Neural progenitor cell (in vitro differentiated cells): ENCODE measurements around the gene SULT1A2. TPM values are rescaled to one million over a fixed set of nuclear protein-coding genes. Genes with fewer than 3 reads are reported as not detected.
"Not testable (repeated sequence)": the region's sequence is repeated elsewhere in the genome, so short reads cannot be mapped to it uniquely, and the experiment has no call there.

Experiments used
- DNase-seq: peaks from one replicate; pipeline ENCODE4 v3.0.0-alpha.2; 2016; ENCODE audit warnings: low spot score
- H2AFZ ChIP-seq: fragments of 200-600 bp; sonication (generic); replicated peaks from 2 replicates; pipeline ENCODE4 v1.6.1; 2016; ENCODE audit warnings: antibody characterized with exemption
- H3F3A ChIP-seq: fragments of 200-600 bp; sonication (generic); 2 replicates; pipeline ENCODE4 v1.6.1; 2016; ENCODE audit warnings: antibody characterized with exemption, low read depth
- H3K27ac ChIP-seq: fragments of 200-600 bp; sonication (generic); 2 replicates; pipeline ENCODE4 v1.5.1; 2016; ENCODE audit warnings: mild to moderate bottlenecking
- H3K27me3 ChIP-seq: fragments of 200-600 bp; sonication (generic); 2 replicates; pipeline ENCODE4 v1.6.1; 2016; ENCODE audit warnings: mild to moderate bottlenecking, moderate library complexity
- H3K36me3 ChIP-seq: fragments of 200-600 bp; sonication (generic); 2 replicates; pipeline ENCODE4 v1.5.1; 2016
- H3K4me1 ChIP-seq: fragments of 200-600 bp; sonication (generic); 2 replicates; pipeline ENCODE4 v1.6.1; 2016; ENCODE audit warnings: mixed run types
- H3K4me2 ChIP-seq: fragments of 200-600 bp; sonication (generic); 2 replicates; pipeline ENCODE4 v1.6.1; 2016
- H3K4me3 ChIP-seq: fragments of 200-600 bp; sonication (generic); 2 replicates; pipeline ENCODE4 v1.5.1; 2016
- H3K79me2 ChIP-seq: fragments of 200-600 bp; sonication (generic); 2 replicates; pipeline ENCODE4 v1.6.1; 2016; ENCODE audit warnings: low read depth
- H3K9ac ChIP-seq: fragments of 200-600 bp; sonication (generic); 2 replicates; pipeline ENCODE4 v1.6.1; 2016
- H3K9me3 ChIP-seq: fragments of 200-600 bp; sonication (generic); 2 replicates; pipeline ENCODE4 v1.5.1; 2016; ENCODE audit warnings: low read depth
- H4K20me1 ChIP-seq: fragments of 200-600 bp; sonication (generic); 2 replicates; pipeline ENCODE4 v1.6.1; 2016; ENCODE audit warnings: low read depth
- H3K27ac Mint-ChIP-seq: 3 replicates; pipeline ENCODE4 v1.8.0; 2021; ENCODE audit warnings: mixed read lengths
- H3K27me3 Mint-ChIP-seq: 2 replicates; pipeline ENCODE4 v1.8.0; 2022; ENCODE audit warnings: low read depth, mild to moderate bottlenecking, inconsistent platforms, moderate library complexity, mixed read lengths; ENCODE audit not compliant: insufficient read depth
- H3K36me3 Mint-ChIP-seq: 3 replicates; pipeline ENCODE4 v1.8.0; 2021; ENCODE audit warnings: mixed read lengths
- H3K4me1 Mint-ChIP-seq: 3 replicates; pipeline ENCODE4 v1.8.0; 2021; ENCODE audit warnings: mixed read lengths
- H3K4me3 Mint-ChIP-seq: 3 replicates; pipeline ENCODE4 v1.8.0; 2021; ENCODE audit warnings: mild to moderate bottlenecking, moderate library complexity, mixed read lengths
- H3K9me3 Mint-ChIP-seq: 3 replicates; pipeline ENCODE4 v1.8.0; 2020; ENCODE audit warnings: mixed read lengths
- EZH2 ChIP-seq: fragments of 200-600 bp; sonication (generic); IDR thresholded peaks from 2 replicates; pipeline ENCODE4 v1.6.1; 2017; ENCODE audit warnings: antibody characterized with exemption, mild to moderate bottlenecking, moderate library complexity
- EZH2phosphoT487 ChIP-seq: fragments of 200-600 bp; sonication (generic); IDR thresholded peaks from 2 replicates; pipeline ENCODE4 v1.6.1; 2017; ENCODE audit warnings: antibody characterized with exemption
- total RNA-seq: library from RNA; depleted of rRNA; stranded (reverse); fragments of >200 nt; gene quantifications from 2 replicates; pipeline ENCODE4 v1.2.3, GENCODE V29; 2015; ENCODE audit warnings: low replicate concordance
- TF ChIP-seq, protein P1 (sequence below): fragments of 200-600 bp; sonication (generic); IDR thresholded peaks from 2 replicates; pipeline ENCODE4 v1.5.1; 2017; ENCODE audit warnings: antibody characterized with exemption, mild to moderate bottlenecking

The SULT1A2 gene
- total RNA-seq, 1 donor from 2014 or later = not detected

GRCh38 chr16:28569021-28569420 lies 27.8 kb downstream of the SULT1A2 start:
- H3K36me3 ChIP-seq = peaks cover 6% of the 10 kb centered on the region
- peaks cover 5% of the 10 kb centered on the region for H3K27me3 Mint-ChIP-seq

GRCh38 chr16:28567292-28567691 lies 29.6 kb downstream of the SULT1A2 start:
- no peak for TF ChIP-seq EZH2
- TF ChIP-seq, protein P1, sequence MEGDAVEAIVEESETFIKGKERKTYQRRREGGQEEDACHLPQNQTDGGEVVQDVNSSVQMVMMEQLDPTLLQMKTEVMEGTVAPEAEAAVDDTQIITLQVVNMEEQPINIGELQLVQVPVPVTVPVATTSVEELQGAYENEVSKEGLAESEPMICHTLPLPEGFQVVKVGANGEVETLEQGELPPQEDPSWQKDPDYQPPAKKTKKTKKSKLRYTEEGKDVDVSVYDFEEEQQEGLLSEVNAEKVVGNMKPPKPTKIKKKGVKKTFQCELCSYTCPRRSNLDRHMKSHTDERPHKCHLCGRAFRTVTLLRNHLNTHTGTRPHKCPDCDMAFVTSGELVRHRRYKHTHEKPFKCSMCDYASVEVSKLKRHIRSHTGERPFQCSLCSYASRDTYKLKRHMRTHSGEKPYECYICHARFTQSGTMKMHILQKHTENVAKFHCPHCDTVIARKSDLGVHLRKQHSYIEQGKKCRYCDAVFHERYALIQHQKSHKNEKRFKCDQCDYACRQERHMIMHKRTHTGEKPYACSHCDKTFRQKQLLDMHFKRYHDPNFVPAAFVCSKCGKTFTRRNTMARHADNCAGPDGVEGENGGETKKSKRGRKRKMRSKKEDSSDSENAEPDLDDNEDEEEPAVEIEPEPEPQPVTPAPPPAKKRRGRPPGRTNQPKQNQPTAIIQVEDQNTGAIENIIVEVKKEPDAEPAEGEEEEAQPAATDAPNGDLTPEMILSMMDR = no peak
- TF ChIP-seq EZH2phosphoT487 = no peak
- DNase-seq = no peak
- peaks cover under 1% of the 10 kb centered on the region for H3K4me1 ChIP-seq
- no peaks in the 10 kb centered on the region for H3K27me3 ChIP-seq
- H3K4me3 ChIP-seq = no peak overlapping the region
- no peak overlapping the region for H3K27ac ChIP-seq
- H3K36me3 Mint-ChIP-seq = peaks cover 20% of the 10 kb centered on the region
- peaks cover 8% of the 10 kb centered on the region for H3K9me3 ChIP-seq
- H3K4me2 ChIP-seq = no peak overlapping the region
- H3K79me2 ChIP-seq = peaks cover 14% of the 10 kb centered on the region
- H2AFZ ChIP-seq = no peak overlapping the region
- peaks cover 3% of the 10 kb centered on the region for H3F3A ChIP-seq
- peaks cover 6% of the 10 kb centered on the region for H3K4me1 Mint-ChIP-seq
- H4K20me1 ChIP-seq = peaks cover under 1% of the 10 kb centered on the region
- H3K9ac ChIP-seq = no peak overlapping the region
- peaks cover 6% of the 10 kb centered on the region for H3K36me3 ChIP-seq
- peaks cover 11% of the 10 kb centered on the region for H3K9me3 Mint-ChIP-seq
- H3K27me3 Mint-ChIP-seq = peaks cover 2% of the 10 kb centered on the region
- H3K4me3 Mint-ChIP-seq = no peak overlapping the region
- H3K27ac Mint-ChIP-seq = no peak overlapping the region

More at GRCh38 chr16:28569021-28569420, 27.8 kb downstream of the SULT1A2 start:
- Mint-ChIP-seq H3K4me3 (no peak overlapping the region), H3K36me3 (peaks cover 20% of the 10 kb centered on the region), H3K27ac (no peak overlapping the region), H3K4me1 (peaks cover 23% of the 10 kb centered on the region), H3K9me3 (peaks cover 11% of the 10 kb centered on the region)
- Histone ChIP-seq H3K4me1 (peaks cover 13% of the 10 kb centered on the region), H3K79me2 (peaks cover 14% of the 10 kb centered on the region), H3K4me3 (no peak overlapping the region), H3K27ac (no peak overlapping the region), H4K20me1 (peaks cover 11% of the 10 kb centered on the region), H3K4me2 (no peak overlapping the region), H3K9ac (no peak overlapping the region), H3K9me3 (peaks cover 8% of the 10 kb centered on the region), H3F3A (peaks cover 2% of the 10 kb centered on the region), H2AFZ (no peak overlapping the region), H3K27me3 (no peaks in the 10 kb centered on the region)
- no peak for DNase-seq
- TF ChIP-seq EZH2phosphoT487 = no peak
- TF ChIP-seq, protein P1 = no peak
- no peak for TF ChIP-seq EZH2

DNA sequence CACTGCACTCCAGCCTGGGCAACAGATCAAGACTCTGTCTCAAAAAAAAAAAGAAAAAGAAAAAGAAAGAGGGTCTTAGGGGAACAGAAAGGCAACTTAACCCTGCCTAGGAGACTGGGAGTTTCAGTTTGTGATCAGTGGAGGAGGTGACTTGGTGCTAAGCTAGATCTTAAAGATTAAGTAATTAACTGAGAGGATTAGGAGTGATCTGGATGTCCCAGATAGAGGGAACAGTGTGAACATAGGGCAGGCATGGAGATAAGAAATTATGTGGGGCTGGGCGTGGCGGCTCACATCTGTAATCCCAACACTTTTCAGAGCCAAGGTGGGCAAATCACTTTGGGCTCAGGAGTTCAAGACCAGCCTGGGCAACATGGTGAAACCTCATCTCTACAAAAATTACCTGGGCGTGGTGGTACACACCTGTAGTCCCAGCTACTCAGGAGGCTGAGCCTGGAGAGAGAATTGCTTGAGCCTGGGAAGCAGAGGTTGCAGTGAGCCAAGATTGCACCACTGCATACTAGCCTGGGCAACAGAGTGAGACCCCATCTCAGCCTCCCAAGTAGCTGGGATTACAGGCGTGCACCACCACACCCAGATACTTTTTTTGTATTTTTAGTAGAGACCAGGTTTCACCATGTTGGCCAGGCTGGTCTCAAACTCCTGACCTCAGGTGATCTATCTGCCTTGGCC lies 30.5 kb downstream of the SULT1A2 start:
- H3K4me1 Mint-ChIP-seq = not testable (repeated sequence)

DNA sequence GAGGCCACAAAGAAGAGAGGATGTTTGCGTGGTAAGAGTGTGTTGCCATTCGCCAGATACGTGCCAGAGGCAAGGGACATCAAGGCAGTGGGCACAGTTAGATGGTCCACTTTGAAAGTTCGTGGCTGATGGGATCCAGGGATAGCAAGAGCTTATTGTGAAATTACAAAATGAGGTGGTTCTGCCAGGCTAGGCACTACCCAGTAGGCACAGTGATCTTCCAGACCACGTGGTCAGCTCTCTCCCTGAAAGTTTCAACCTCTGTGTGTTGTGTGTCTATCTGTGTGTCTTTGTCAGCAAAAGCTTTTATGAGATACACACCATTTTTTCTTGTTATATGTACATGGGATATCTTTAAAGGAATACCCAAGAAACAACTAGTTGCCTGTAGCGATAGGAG lies 33.6 kb downstream of the SULT1A2 start:
- DNase-seq = no peak
- Mint-ChIP-seq H3K27me3 (no peaks in the 10 kb centered on the region), H3K27ac (no peak overlapping the region), H3K9me3 (peaks cover 11% of the 10 kb centered on the region), H3K36me3 (peaks cover 23% of the 10 kb centered on the region), H3K4me1 (no peaks in the 10 kb centered on the region), H3K4me3 (no peak overlapping the region)
- no peak overlapping the region for H3K27ac ChIP-seq
- H3K27me3 ChIP-seq = no peaks in the 10 kb centered on the region
- peaks cover 3% of the 10 kb centered on the region for H3F3A ChIP-seq
- peaks cover 8% of the 10 kb centered on the region for H3K9me3 ChIP-seq
- TF ChIP-seq EZH2phosphoT487 (no peak), EZH2 (no peak)
- TF ChIP-seq, protein P1 = no peak
- no peak overlapping the region for H3K4me3 ChIP-seq
- H3K79me2 ChIP-seq = peaks cover 14% of the 10 kb centered on the region
- no peak overlapping the region for H3K9ac ChIP-seq
- no peak overlapping the region for H2AFZ ChIP-seq
- H3K4me1 ChIP-seq = no peaks in the 10 kb centered on the region
- H4K20me1 ChIP-seq = no peaks in the 10 kb centered on the region
- H3K36me3 ChIP-seq = peaks cover 6% of the 10 kb centered on the region
- H3K4me2 ChIP-seq = no peak overlapping the region

More for the DNA sequence above, 30.5 kb downstream of the SULT1A2 start:
- not testable (repeated sequence) for H3K9ac ChIP-seq, H3K4me1 ChIP-seq, H3K36me3 ChIP-seq, H3K27ac ChIP-seq, H3K4me3 ChIP-seq, H4K20me1 ChIP-seq, H3K9me3 ChIP-seq, H3K4me3 Mint-ChIP-seq, H3K27me3 Mint-ChIP-seq, H2AFZ ChIP-seq, H3K4me2 ChIP-seq, H3F3A ChIP-seq, DNase-seq, H3K27ac Mint-ChIP-seq, H3K27me3 ChIP-seq
- Mint-ChIP-seq H3K36me3 (peaks cover 20% of the 10 kb centered on the region), H3K9me3 (peaks cover 11% of the 10 kb centered on the region)
- peaks cover 14% of the 10 kb centered on the region for H3K79me2 ChIP-seq
